Psoas muscle (tissue), 8 donors: ENCODE measurements around the gene GMPR. TPM values are rescaled to one million over a fixed set of nuclear protein-coding genes. Genes with fewer than 3 reads are reported as not detected.

Source experiments
- ATAC-seq, 4 donors: fragments of 200-7000 bp; cut with Tn5 transposase; one replicate each; pipeline ENCODE4 v1.9.1; 2020; ENCODE audit warnings: moderate library complexity in 3 of 4, mild to moderate bottlenecking in 2 of 4
- DNase-seq, 2 donors: peaks; one replicate each; pipeline ENCODE4 v3.0.0-alpha.2; 2020
- H3K27ac ChIP-seq: fragments of 200-600 bp; one replicate; pipeline ENCODE4 v1.8.0; 2022
- H3K27me3 ChIP-seq, 3 donors: fragments of 200-600 bp in 1 of 3; one replicate each; pipeline versions ENCODE4 v1.6.1 to v1.8.0; 2013 to 2022; ENCODE audit warnings: low read length in 2 of 3, mild to moderate bottlenecking in 2 of 3, moderate library complexity in 1 of 3; ENCODE audit not compliant: insufficient read depth in 3 of 3
- H3K36me3 ChIP-seq, 2 donors: fragments of 200-600 bp in 1 of 2; one replicate each; pipeline versions ENCODE4 v1.6.1 to v1.8.0; 2013 to 2022; ENCODE audit warnings: low read depth in 1 of 2, mild to moderate bottlenecking in 1 of 2, moderate library complexity in 1 of 2; ENCODE audit not compliant: insufficient read depth in 1 of 2
- H3K4me1 ChIP-seq: fragments of 200-600 bp; one replicate; pipeline ENCODE4 v1.8.0; 2022
- H3K4me3 ChIP-seq: fragments of 200-600 bp; one replicate; pipeline ENCODE4 v1.8.0; 2022; ENCODE audit warnings: mild to moderate bottlenecking
- H3K9me3 ChIP-seq: fragments of 200-600 bp; one replicate; pipeline ENCODE4 v1.8.0; 2022
- CTCF ChIP-seq: fragments of 200-600 bp; IDR thresholded peaks from one replicate; pipeline ENCODE4 v1.8.0; 2022; ENCODE audit warnings: antibody characterized with exemption
- WGBS, 3 donors: extraction: QIAGEN DNeasy Blood & Tissue Kit; methylation state at CpG; one replicate each; pipeline versions ENCODE4 v1.1.6 to v1.1.7; 2013; 5-methylcytosine and 5-hydroxymethylcytosine counted together
- intact Hi-C, 2 donors: fragments of 100-400 bp; cut with DNase I; formaldehyde crosslinking; loops; one replicate each; pipeline versions ENCODE4 v1.11.0 to v1.14.2; 2022
- polyA plus RNA-seq, 3 donors: library from polyadenylated mRNA; stranded (reverse); fragments of 200-250 nt; gene quantifications; one replicate each; pipeline ENCODE4 v1.2.3, GENCODE V29; 2013
- total RNA-seq, 4 donors: library from RNA; stranded (reverse); fragmentation: NEBNext Ultra II Directional in 2 of 4; extraction: Animal tissue kit (Norgen Biotek cat#: 25700) in 2 of 4; gene quantifications; one replicate each; pipeline versions ENCODE4 v1.2.1 to v1.2.4, GENCODE V29; 2021 to 2023
- donor health status: healthy with polysubstance abuse.
- donor health status: DM: no; HTN: no; CAD: no; lungs with moderate emphysema.
- donor health status: Bipolar disorder and iron deficiency.
- donor health status: healthy.
- donor health status: DM: yes; HTN: yes; CAD: no.
- donor health status: DM: no; HTN: no; CAD: no.
- donor health status: DM: no; HTN: no; CAD: no.
- donor health status: DM: yes; HTN: yes; CAD: no.

The GMPR gene
- total and polyA plus RNA-seq, 7 donors: 26.6 to 286 (median 230) TPM

- ATAC-seq (peak; percentile 64 to 81 (median 71)), DNase-seq (peak; percentile 72 to 86)
- peak; percentile 91 for TF ChIP-seq CTCF
- Histone ChIP-seq H3K9me3 (no peaks in the 10 kb centered on the region), H3K4me3 (no peak overlapping the region), H3K27me3 (no peaks in the 10 kb centered on the region), H3K27ac (peak overlapping the region; percentile 46), H3K4me1 (peaks cover 48% of the 10 kb centered on the region), H3K36me3 (peaks cover 0 to 15% of the 10 kb centered on the region in 2 donors)
- 31 to 38% (median 35%) methylated on average over 11 of the region's 11 CpGs for WGBS, 3 donors
- intact Hi-C loops: loop anchor here (1.0 to 10.0 kb wide), 7 partner anchors 61 to 633 kb away; partner anchors contain the start of gene ATXN1 (in 1 of the 2)
Observed at GRCh38 chr6:16331384-16332174, 93.2 kb downstream of the GMPR start.

- Histone ChIP-seq H3K4me1 (peaks cover 54% of the 10 kb centered on the region), H3K9me3 (no peaks in the 10 kb centered on the region), H3K27me3 (no peaks in the 10 kb centered on the region), H3K27ac (peak overlapping the region; percentile 83), H3K4me3 (no peak overlapping the region), H3K36me3 (peaks cover 0 to 10% of the 10 kb centered on the region in 2 donors)
- intact Hi-C loops: loop anchor here (1.0 to 10.0 kb wide), 7 partner anchors 60 to 633 kb away; partner anchors contain the start of gene ATXN1 (in 1 of the 2)
- ATAC-seq: peak; percentile 70 to 84 (median 72)
- WGBS, 3 donors: 3 to 5% (median 3%) methylated on average over 7 of the region's 7 CpGs
- DNase-seq: peak; percentile 73 to 83
- peak; percentile 94 for TF ChIP-seq CTCF
Observed at GRCh38 chr6:16332175-16332542, 93.8 kb downstream of the GMPR start.

GRCh38 chr6:16333580-16333979 lies 95.2 kb downstream of the GMPR start:
- TF ChIP-seq CTCF: no peak
- intact Hi-C loops: loop anchor here (5.0 to 10.0 kb wide), 6 partner anchors 59 to 631 kb away; partner anchors contain the start of gene ATXN1 (in 1 of the 2)
- Histone ChIP-seq H3K9me3 (no peaks in the 10 kb centered on the region), H3K36me3 (no peaks in the 10 kb centered on the region), H3K27me3 (no peaks in the 10 kb centered on the region), H3K4me3 (no peak overlapping the region), H3K4me1 (peaks cover 68% of the 10 kb centered on the region), H3K27ac (peak overlapping the region; percentile 83)
- peak; percentile 49 to 71 (median 58) for ATAC-seq
- DNase-seq: no peak
- WGBS, 3 donors: 37 to 48% (median 39%) methylated on average over 3 of the region's 3 CpGs

- TF ChIP-seq CTCF: no peak
- Histone ChIP-seq H3K27me3 (no peaks in the 10 kb centered on the region), H3K36me3 (no peaks in the 10 kb centered on the region), H3K4me1 (peaks cover 78% of the 10 kb centered on the region), H3K9me3 (no peaks in the 10 kb centered on the region), H3K4me3 (no peak overlapping the region), H3K27ac (peak overlapping the region; percentile 83)
- intact Hi-C loops: loop anchor here (1.0 to 10.0 kb wide), 7 partner anchors 58 to 630 kb away; partner anchors contain the start of gene ATXN1 (in 1 of the 2)
- ATAC-seq: peak; percentile 73 to 81 (median 80)
- peak; percentile 76 to 84 for DNase-seq
- WGBS, 3 donors: 28 to 45% (median 37%) methylated on average over 3 of the region's 3 CpGs
Observed at GRCh38 chr6:16334671-16335070, 96.3 kb downstream of the GMPR start.
